Stimulated activated CD4-positive, alpha-beta T cell treated with anti-CD3 and anti-CD28 coated beads, Interleukin-2, amount 100 ng/mL, for 24 hours (primary cell): ENCODE results near the gene ATG2B.
A peak's percentile ranks its signal among the peaks of the same experiment; 100 is the strongest.

ENCODE experiments used
- DNase-seq, 2 donors: peaks; one replicate each; pipeline ENCODE4 v3.0.0-alpha.2; 2020

Gene ATG2B, protein sequence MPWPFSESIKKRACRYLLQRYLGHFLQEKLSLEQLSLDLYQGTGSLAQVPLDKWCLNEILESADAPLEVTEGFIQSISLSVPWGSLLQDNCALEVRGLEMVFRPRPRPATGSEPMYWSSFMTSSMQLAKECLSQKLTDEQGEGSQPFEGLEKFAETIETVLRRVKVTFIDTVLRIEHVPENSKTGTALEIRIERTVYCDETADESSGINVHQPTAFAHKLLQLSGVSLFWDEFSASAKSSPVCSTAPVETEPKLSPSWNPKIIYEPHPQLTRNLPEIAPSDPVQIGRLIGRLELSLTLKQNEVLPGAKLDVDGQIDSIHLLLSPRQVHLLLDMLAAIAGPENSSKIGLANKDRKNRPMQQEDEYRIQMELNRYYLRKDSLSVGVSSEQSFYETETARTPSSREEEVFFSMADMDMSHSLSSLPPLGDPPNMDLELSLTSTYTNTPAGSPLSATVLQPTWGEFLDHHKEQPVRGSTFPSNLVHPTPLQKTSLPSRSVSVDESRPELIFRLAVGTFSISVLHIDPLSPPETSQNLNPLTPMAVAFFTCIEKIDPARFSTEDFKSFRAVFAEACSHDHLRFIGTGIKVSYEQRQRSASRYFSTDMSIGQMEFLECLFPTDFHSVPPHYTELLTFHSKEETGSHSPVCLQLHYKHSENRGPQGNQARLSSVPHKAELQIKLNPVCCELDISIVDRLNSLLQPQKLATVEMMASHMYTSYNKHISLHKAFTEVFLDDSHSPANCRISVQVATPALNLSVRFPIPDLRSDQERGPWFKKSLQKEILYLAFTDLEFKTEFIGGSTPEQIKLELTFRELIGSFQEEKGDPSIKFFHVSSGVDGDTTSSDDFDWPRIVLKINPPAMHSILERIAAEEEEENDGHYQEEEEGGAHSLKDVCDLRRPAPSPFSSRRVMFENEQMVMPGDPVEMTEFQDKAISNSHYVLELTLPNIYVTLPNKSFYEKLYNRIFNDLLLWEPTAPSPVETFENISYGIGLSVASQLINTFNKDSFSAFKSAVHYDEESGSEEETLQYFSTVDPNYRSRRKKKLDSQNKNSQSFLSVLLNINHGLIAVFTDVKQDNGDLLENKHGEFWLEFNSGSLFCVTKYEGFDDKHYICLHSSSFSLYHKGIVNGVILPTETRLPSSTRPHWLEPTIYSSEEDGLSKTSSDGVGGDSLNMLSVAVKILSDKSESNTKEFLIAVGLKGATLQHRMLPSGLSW (N-terminal part only)

DNA sequence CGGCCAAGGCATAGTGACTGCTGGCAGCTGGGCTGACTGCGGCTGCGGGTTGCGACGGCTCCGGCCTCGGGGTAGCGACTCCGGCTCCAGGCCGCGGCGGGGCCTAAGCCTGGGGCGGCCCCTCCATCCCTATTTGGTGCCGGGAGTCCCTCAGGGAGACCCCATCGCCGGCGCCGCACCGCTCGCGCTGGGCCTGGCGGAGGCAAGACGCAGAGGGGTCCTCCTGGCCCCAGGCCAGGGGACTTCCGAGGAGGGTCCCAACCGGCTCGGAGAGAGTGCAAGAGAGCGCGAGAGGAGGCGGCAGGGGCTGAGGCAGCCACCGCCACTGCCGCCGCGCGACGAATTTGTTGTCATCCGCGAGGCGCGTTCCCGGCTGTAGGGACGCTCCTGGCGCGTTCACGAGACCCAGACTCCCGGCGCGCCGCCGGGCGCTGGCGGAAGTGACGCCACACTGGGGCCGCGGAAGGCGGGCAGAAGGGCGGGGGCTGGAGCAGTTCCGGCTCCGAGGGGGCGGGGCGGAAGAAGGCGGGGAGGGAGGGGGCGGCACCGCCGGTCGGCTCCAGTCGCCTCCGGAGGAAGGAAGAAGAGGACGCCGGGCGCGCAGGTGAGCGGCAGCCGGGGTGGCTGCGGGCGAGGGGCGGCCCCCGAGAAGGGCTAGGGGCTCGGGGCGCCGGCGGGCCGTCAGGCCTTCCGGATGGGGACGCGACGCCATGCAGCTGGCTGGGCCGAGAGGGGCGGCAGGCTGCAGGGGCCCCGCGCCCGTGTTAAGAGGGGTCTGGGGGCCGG, at the start of gene ATG2B, which contains the start of gene GSKIP:
Gene ATG2B, minus strand, starts transcription at position 377 of the 786 bp plus-strand sequence. Its CDS starts 365 bp downstream, at position 12.
Gene GSKIP, plus strand, starts transcription at position 562 of the 786 bp plus-strand sequence. CDS start 18,722 bp downstream, outside the sequence.
- peak; percentile 97 to 98 for DNase-seq

DNA sequence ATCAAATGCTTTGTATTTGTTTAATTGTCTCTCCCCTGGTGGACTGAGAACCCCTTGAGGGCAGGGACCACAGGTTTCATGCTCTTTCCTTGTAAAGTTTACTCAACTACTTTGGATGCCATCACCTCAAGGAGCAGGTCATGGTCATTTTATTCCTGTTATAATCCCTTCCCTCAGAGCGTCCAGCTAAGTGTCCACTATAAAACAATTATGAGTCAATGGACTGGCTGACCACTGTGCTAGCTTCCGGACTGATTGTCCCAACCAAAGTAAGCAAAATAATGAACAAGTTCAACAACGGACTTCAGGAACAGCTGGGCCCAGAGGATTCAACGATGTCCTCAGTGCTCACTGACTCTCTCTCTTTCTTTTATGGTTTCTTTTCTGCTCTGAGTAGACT, 47.0 kb upstream of the ATG2B start:
- no peak for DNase-seq

DNA sequence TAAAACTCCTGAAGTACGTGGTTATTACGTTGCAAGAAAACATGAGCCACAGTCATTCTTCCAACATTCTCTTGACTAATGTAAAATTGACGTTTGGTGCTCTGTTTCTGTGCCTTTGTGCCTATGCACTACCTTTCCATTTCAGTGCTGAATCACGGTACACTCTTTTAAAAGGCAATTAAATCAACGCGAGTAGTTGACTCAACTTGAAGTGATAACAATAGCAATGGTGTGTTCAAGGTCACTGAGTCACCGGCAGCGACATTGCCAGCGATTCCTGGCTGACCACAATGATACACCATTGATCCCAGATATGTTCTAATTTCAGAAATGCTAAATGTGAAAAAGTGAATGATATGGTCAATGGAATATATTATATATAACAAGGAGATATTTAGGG, 46.6 kb upstream of the ATG2B start:
- DNase-seq, result no peak

DNA sequence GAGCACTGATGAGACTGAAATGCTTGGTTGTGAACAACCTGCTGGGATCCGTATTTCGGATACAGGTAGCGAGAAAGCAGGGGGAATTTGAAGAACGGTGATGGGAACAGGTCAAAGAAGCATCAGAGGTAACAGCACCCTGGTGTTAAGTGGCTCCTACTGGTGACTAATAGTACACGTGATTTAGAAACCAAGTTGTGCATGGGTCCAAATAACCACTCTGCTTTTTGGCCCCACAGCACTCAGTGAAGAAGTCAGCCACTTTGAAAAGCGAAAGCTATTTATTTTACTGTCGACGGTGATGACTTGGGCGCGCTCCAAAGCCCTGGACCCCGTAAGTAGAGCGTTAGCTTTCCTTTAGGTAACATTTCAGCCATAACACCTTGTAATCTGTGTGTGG, 45.5 kb upstream of the ATG2B start:
- no peak for DNase-seq

DNA sequence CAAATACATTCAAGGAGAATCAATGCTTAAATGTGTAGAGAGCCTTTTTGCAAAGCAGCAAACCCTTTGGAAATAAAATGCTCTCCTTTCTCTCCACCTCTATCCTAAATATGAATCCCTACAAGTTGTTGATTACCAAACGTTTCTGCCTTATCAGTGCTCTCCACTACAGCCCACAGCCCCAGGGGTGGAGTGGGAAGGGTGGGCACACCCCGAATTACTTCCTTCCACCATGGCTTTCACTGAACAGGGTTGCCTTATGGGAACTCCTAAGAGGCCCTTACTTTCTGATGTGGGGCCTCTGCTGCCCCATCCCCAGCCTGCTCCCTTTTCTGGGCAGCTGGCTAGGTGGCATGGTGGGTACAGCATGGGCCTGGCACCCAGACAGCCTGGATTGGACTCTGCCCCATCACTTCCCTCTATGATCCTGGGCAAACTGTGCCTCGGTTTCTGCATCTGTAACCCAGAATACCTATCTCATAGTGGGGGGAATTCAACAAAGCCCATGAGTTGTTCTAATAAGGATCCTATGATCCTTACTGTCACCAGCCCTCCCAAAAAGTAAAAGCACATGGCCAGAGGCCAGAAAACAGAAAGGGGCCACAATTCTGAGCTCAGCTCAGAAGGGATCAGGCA, 44.9 kb upstream of the ATG2B start:
- no peak for DNase-seq

DNA sequence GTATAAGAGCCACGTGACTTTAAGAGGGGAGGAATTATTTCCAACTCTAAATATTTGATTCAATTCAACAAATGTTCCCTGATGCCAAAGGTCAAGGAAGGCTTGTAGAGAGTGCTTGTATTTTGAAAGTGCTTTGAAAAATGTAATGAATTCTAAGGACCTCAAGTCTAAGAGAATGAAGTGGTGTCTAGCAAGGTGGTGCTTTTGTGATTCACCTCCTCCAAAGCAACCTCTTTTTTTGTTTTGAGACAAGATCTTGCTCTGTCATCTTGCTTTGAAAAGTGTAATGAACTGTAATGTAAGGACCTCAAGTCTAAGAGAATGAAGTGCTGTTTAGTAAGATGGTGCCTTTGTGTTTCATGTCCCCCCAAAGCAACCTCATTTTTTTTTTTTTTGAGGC, 42.5 kb upstream of the ATG2B start:
- DNase-seq, result no peak

DNA sequence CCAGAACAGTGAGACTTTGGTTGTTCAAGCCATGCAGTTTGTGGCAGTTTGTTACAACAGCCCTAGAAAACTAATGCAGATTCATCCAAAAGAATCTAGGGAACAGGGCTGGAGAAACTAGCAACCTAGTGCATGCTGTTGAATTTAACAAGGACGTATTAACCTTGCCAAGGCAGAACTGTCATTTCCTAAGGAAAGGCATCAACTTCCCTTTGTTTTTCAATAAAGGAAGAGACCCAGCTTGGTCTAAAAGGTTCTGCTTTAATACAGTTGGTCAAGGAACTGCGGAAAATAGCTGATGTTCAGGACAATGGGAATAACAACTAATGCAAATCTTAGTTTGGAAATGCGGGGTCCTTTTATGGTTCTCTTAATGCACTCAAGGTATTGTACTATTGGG, 40.3 kb upstream of the ATG2B start:
- no peak for DNase-seq

DNA sequence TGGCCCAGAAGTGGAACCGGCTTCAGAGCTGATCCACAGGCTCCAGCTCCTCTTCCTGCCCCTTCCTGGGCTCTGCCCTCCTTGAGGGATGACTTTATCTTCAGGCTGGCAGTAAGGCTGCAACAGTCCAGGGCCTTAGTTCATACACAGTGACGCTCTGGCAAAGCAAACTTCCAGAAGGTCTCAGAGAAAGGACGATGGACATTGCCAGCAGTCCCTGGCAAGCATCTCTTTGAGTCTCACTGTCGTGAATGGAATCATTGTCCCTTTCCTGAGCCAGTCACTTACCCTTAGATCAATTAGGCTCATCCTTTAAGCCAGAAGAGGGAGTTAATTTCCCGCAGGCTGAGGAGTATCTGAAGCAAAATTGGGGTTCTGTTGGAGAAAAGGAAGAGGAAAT, 37.4 kb upstream of the ATG2B start:
- DNase-seq, result no peak

DNA sequence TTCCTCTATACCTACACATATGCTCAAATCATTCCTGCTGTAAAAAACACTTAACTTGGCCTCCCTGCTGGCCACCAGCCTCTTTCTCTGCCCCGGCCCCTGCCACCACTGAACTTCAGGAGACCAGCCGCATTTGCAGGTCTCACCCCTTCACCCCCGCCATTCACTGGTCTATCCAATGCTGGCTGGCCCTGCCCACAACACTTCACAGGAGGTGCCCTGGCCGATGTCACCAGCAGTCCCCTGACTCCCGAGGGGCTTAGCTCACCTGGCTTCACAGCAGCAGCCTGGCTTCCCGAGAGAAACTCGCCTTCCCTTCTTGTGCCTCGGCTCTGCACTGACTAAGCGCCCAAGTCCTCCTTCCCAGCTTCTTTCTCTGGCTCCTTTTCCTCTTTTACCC, 36.3 kb upstream of the ATG2B start:
- DNase-seq, result no peak

DNA sequence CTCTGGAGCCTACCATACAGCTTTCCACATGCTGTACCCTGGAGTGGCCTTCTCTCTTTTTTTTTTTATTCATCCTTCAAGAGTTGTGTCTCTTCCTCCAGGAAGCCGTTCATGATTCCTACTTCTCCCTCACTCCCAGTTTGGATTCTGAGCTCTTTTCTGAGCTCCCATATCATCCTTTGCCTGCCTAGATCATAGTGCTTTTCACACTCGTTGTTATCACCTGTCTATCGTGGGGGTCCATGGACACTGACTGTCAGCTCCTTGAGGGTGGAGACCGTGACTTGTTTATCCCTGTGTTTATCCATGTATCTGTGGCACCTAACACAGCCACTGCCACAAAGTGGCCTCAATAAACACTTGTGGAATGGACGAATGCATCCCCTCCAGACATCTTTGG, 35.8 kb upstream of the ATG2B start:
- no peak for DNase-seq

DNA sequence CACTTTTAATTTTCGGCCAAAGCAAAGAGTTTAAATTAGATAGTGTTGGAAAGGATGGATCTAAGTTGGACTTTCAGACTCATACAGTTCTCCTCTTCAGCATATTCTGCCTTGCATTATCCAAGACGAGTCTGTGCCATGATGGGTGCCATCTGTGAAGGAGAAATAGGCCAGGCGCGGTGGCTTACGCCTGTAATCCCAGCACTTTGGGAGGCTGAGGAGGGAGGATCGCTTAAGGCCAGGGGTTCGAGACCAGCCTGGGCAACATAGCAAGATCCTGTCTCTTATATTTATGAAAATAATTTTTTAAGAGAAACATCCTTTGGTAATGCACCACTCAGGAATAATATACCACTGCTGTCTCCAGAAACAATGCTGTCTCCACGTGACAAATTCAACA, 35.3 kb upstream of the ATG2B start:
- DNase-seq, result no peak

DNA sequence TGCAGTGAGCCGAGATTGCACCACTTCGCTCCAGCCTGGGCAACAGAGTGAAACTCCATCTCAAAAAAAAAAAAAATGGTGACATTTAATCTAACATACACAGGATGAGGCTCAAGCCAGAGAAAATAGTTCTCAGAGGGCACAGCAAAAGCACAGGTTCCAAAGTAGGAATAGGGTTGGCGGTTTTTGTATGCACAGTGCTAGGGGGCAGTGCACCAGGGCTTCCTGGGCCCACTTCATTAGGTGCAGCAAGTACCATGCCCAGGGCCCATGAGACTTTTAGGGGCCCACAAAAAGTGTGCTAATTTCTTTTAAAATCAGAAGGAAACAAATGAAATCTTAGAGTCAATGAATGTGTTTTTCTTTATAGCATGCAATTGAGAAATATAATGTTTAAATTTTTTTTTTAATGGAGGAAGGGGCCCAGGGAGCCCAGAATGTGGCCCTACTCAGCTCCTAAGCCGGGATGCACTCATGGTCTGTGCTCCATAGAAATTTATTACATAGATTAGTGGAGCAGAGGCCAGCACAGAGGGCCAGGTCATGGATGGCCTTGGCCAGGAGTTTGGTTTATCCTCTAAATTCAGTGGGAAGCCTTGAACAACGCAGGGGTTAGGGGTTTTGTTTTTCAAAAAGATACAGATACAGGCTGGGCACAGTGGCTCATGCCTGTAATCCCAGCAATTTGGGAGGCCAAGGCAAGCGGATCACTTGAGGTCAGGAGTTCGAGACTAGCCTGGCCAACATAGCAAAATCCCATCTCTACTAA, 31.1 kb upstream of the ATG2B start:
- DNase-seq, result no peak

DNA sequence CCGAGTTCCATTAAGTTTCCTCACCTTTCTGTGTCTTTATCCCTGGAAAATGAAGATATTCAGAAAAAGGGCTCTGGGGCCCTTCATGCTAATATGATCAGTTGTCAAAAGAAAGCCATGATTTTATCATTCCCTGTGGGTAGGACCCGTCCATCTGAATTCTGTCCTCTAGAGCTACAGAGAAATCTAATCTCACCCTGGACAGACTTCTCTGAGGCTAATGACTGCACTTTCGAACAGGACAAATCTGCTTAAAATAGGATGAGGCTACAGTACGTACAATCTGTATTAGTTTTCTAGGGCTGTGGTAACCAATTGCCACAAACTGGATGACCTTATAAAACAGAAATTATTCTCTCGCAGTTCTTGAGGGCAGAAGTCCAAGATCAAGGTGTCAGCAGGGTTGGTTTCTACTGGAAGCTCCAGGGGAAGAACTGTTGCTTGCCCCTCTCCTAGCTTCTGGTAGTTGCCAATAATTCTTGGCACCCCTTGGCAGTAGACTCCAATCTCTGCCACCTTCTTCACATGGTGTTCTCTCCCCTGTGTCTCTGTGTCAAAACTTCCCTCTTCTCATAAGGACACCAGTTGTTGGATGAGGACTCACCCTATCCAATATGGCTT, 30.0 kb upstream of the ATG2B start:
- no peak for DNase-seq

DNA sequence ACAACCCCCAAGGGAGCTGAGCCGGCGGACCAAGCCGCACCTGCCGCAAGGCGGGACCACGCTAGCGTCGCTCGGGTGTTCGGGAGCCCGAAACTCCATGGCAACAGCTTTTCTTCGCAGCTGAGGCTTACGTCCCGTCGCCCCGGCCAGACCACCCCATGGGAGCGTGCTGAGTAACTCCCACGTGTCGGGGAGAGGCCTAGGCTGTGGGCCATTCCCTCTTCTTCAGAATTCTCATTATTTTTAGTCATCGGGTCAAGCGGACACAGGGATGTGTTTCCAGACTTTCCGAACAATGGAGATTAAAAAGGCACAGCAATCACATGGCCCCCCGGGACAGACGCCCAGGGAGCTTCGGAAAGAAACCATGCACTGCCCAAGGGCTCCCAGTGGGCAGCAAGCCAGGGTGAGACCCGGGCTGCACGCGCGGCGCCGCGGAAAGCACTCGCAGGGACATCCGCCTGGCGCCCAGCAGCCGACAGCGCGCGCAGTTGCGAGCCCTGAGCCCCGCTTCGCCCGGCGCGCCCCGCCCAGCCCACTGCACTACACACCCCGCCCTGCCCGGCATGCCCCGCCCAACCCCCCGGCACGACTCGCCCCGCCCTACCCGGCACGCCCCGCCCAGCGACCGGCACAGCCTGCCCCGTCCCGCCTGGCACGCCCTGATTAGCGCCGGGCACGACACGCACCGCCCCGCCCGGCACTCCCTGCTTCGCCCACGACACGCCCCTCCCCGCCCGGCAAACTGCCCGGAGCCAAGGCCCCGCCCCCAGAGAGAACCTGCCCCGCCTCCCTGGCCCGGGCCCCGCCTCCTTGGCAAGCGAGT, 28.4 kb upstream of the ATG2B start:
- DNase-seq, result peak; percentile 100

DNA sequence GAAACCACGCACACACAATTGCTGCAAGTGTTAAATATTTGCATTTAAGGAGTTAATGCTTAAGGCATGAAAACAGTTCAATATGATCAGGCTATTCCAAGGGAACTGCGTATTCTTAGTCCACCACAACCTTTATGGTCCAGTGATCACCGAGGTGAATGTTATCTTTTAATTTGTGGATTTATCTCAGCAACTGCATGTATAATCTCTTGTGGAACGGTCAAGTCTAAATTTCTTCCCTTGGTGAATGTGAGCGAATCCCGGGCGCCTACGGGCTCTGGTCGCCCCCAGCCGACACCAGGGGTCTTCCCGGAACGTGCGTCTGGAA, 27.8 kb upstream of the ATG2B start:
- DNase-seq, result no peak

DNA sequence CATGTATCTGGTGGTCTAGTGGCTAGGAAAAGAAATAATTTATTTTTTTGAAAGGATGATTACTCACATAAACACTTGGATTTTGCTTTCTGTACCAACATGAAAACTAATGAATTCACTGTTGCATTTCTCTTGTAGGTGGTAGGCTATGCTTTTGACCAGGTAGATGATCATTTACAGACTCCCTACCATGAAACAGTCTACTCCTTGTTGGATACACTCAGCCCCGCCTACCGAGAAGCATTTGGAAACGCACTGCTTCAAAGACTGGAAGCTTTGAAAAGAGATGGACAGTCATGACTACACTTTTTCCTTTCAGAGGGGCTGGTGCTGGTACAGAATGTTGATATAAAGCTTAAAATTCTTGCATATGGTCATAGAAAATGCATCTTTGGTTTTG, 22.2 kb upstream of the ATG2B start:
- no peak for DNase-seq

DNA sequence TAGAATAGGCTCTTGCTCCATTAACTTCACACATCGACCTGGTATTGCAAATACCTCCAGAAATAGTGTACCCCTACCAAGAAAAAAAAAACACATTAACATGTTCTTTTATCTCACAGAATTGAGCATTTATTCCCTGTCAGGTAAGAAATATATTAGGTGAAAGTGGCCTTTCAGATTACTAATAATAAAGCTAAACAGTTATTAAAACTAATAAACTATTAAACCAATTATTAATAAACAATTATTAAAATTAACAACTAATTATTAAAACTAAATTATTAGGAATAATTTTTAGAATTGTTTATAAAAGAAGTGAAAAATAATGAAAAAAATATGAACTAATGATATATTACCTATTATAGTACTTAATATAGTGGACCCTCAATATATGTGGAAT, 21.6 kb upstream of the ATG2B start:
- DNase-seq, result no peak

DNA sequence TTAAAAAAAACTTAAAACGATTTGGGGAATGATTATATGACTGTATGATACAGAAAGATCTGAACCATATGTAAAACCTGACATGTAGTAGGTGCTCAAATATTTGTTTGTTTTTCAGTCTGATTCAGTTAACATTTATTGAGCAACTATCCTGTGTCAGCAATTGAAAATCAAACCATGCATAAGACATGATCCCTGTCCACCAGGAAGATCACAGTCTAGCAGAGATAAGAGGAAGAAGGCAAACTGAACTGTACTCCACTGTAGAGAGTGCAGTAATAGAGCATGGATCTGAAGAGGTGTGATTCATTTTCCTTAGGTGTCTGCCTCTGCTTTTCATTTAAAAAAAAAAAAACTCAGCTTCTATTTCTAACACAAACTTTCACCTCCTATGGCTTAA, 20.9 kb upstream of the ATG2B start:
- no peak for DNase-seq

DNA sequence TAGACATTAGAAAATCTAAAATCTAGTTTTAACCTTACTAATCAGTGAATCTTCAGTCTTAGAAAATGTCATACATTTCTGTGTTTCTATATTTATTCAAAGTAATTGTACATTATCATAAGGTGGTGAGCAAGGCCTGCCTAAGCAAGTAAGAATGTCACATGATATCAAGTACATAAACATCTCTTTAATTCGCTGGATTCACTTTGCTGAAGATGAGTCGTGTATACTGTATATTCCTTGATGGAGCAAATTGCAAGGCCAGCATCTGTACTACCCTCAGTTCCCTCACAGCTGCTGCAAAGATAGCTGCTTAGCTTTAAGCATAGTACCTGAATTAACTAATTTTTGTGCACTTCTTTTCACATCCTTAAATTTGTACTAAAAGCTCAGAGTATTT, 20.3 kb upstream of the ATG2B start:
- DNase-seq, result no peak

DNA sequence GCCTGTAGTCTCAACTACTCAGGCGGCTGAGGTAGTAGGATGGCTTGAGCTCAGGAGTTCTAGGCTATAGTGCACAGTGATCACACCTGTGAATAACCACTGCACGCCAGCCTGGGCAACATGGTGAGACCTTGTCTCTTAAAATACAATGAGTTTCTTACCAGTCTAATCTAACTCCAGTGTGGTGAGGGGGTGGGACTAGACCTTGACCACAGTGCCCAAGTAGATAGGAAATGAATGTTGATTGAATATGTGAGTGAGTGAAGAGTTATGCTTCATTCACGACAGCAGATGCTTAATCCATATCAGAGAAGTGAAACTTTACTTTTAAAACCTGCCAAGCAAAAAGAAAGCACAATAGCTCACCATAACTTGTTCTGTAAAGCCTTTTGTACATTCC, 17.6 kb upstream of the ATG2B start:
- no peak for DNase-seq
